HG03439 (cell line): ENCODE results near the gene PI4K2B.
"Not testable (repeated sequence)": the region's sequence is repeated elsewhere in the genome, so short reads cannot be mapped to it uniquely, and the experiment has no call there.

Source experiments
- ATAC-seq: cut with Tn5 transposase; IDR thresholded peaks from one replicate; pipeline ENCODE4 v1.9.1; 2021; ENCODE audit warnings: mild to moderate bottlenecking, moderate library complexity; ENCODE audit not compliant: unreplicated experiment

PI4K2B gene

DNA sequence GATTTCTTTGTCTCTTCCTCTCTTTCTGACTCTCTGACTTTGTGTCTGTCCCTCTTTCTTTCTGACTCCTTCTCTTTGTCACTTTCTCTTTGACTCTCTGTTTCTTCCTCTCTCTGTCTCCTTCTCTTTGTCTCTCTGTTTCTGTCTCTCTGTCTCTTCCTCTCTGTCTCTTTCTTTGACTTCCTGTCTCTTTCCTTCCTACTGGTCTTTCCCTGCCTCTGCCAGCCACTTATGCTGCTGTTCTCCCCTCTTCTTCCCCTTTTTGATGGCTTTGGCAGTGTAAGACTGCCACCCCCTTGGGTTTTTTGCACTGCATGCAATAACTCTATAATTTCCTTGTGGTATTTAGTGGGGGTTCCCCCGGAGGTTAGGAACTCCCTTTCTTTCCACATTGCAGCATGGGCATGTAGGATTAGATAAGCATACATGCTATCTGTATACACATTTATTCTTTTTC, 6.9 kb downstream of the PI4K2B start:
- ATAC-seq: not testable (repeated sequence)

DNA sequence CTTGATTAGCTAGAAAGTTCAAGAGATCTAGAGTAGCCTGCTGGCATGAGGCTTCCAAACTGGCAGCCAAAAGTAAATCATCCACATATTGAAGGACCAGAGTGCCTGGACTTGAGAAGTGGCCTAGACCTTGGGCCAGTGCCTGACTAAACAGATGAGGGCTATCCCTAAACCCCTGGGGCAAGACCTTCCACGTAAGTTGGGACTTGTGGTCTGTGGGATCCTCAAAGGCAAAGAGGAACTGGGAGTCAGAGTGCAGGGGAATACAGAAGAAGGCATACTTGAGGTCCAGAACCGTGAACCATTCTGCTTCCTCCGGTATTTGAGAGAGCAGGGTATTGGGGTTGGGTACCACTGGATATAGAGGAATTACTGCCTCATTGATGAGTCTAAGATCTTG, 8.4 kb downstream of the PI4K2B start:
- ATAC-seq: not testable (repeated sequence)

DNA sequence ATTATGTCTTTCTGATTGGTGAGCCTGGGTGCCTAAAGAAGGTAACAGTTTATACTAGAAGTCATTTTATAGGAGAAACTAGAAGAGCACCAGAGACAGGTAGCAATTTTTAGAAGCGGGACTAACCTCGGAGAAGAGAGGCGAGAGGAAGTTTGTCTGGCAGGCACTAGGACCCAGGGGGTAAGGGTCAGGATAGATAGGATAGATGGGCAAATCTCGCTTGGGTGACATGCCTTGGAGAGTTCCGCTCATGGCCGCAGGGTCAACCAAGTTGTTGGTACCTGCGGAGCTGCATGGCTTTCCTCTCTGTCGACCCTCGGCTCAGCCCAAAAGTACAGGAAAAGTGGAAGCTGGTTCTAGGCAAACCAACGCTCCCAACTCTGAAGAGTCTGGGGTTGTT, 11.3 kb downstream of the PI4K2B start:
- no peak for ATAC-seq

- ATAC-seq: no peak
These were observed 13.1 kb downstream of the PI4K2B start for GRCh38 chr4:25246680-25247611.

GRCh38 chr4:25248875-25249274, 15.0 kb downstream of the PI4K2B start:
- not testable (repeated sequence) for ATAC-seq

DNA sequence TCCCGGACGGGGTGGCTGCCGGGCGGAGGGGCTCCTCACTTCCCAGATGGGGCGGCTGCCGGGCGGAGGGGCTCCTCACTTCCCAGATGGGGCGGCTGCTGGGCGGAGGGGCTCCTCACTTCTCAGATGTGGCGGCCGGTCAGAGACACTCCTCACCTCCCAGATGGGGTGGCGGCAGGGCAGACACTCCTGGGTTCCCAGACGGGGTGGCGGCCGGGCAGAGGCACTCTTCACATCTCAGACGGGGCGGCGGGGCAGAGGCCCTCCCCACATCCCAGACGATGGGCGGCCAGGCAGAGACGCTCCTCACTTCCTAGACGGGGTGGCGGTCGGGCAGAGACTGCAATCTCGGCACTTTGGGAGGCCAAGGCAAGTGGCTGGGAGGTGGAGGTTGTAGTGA, 15.7 kb downstream of the PI4K2B start:
- not testable (repeated sequence) for ATAC-seq

DNA sequence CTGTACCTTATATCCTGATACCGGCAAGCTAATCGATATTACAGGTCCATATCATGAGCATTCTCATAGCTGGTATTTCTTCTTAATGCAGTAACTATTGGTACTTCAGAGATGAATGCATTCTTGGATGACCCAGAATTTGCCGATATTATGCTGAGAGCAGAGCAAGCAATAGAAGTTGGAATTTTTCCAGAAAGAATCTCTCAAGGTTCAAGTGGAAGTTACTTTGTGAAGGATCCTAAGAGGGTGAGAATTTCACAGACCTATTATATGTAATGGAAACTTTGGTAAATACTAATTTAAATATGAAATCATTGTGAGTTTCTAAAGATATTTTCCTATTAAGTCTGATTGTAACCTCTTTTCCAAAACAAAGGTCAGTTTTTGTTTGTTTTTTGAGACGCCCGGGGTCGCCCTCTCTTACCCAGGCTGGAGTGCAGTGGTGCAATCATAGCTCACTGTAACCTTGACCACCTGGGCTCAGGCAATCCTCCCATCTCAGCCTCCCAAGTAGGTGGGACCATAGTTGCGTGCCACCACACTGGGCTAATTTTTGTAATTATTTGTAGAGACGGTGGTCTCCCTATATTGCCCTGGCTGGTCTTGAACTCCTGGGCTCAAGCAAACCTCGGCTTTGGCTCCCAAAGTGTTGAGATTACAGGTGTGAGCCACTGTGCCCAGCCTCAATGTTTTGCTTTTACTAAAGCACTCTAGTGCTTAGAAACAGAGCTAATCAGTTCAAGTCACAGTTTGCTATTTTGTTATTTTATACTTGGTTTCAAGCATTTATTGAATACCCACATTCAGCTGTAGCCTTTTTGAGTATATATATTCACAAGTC, 18.6 kb downstream of the PI4K2B start:
- ATAC-seq: no peak

GRCh38 chr4:25253071-25253445, 19.2 kb downstream of the PI4K2B start:
- no peak for ATAC-seq

DNA sequence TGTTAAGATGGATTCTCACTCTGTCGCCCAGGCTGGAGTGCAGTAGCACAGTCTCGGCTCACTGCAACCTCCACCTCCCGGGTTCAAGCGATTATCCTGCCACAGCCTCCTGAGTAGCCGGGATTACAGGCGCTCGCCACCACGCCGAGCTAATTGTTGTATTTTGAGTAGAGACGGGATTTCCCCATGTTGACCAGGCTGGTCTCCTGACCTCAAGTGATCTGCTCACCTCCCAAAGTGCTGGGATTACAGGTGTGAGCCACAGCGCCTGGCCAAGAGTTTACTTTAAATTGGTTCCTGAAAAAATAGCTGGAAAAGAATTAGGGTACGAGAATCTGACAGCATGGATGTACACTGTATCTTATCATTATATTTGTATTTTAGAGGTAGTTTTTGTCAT, 20.0 kb downstream of the PI4K2B start:
- not testable (repeated sequence) for ATAC-seq

DNA sequence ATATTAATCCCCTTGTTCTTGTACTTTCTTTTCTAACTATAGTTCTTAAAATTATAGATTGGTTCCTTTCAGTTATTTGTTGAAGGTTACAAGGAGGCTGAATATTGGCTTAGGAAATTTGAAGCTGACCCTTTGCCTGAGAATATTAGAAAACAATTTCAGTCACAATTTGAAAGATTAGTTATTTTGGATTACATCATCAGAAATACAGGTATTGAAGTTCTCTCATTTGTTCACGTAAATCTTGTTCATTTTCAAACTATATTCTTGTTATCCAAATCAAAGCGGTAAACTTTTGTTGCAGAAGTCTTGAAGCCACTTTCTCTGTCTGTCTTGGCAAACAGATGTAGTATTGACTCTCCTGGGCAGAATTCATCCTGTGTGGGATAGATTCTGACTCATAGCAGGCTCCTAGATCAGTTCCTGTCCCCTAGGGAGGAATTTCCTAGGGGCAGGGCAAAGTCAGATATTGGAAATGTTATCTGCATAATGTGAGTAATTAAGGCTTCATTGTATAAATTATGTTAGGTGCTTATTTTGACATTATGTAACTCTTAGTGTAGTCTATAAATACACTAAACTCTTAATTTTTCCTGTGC, 25.2 kb downstream of the PI4K2B start:
- no peak for ATAC-seq

GRCh38 chr4:25271866-25272265, 38.0 kb downstream of the PI4K2B start:
- ATAC-seq: no peak

DNA sequence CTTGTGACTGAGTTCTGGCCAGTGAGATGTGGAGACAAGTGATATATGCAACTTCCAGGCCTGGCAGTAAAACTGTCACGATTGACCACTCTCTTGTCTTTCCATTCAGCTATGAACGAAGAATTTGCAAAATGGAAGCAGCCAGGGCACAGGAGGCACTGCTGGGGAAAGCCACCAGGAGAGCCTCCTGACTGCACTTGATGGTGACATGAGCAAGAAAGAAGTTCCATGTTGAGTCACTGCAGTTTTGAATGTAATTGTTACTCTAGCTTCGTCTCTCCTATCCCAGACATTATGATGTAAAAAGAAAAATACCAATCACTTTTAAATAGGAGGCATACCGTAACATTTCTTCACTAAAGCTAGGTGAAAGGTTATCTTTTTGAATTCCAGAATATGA, 46.4 kb downstream of the PI4K2B start:
- ATAC-seq: no peak

DNA sequence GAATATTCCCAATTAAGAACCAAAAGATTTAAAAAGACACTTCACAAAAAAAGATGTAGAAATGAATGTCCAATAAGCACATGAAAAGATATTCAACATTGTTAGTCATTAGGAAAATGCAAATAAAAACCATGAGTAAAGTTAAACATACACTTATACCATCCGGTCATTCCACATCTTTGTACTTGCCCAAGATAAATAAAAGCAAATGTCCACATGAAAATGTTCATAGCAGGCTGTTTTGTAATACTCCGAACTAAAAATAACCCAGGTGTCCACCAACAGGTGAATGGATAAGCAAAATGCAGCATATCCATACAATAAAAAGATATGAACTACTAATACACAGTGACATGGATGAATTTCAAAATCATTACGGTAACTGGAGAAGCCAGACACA, 50.1 kb downstream of the PI4K2B start:
- ATAC-seq: no peak

GRCh38 chr4:25284466-25284865, 50.6 kb downstream of the PI4K2B start:
- ATAC-seq: no peak

DNA sequence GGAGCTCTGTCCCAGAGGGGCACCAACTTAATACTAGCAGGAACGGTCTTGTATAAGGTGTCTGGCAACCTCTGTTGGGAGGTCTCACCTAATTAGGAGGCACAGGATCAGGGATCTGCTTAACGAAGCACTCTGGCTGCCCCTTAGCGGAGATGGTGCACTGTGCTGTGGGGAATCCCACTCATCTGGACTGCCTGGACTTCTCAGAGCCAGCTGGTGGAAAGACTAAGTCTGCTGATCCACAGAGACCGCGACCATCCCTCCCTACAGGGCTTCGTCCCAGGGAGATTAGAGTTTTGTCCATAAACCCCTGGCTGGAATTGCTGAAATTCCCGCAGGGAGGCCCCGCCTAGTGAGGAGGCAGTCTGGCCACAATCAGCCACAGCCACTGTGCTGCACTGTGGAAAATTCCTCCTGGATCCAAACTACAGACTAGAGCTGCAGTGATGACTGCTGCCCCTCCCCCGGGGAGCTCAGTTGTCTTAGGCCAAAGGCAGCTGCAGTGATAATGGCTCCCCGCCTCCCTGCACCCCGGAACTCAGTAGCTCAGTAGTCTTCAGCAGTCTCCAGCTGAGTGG, 56.7 kb downstream of the PI4K2B start:
- ATAC-seq: no peak

GRCh38 chr4:25291158-25291733, 57.4 kb downstream of the PI4K2B start:
- no peak for ATAC-seq

DNA sequence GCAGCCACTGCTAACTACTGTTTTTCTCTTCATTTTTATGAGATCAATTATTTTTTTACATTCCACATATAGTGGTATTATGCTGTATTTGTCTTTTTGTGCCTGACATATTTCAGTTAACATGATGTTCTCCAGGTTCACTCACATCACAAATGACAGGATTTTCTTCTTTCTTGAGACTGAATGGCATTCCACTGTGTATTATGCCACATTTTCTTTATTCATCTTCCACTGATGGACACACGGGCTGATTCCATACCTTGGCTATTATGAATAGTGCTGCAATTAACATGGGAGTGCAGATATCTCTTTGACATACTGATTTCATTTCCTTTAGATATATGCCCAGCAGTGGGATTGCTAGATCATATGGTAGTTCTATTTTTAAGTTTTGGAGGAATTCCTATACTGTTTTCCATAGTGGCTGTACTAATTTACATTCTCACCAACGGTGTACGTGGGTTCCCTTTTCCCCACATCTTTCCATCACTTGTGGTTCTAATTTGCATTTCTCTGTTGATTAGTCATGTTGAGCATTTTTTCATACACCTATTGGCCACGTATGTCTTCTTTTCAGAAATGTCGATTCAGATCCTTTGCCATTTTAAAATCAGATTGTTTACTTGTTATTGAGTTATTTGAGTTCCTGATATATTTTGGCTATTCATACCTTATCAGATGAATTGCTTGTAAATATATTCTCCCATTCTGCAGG, 63.9 kb downstream of the PI4K2B start:
- no peak for ATAC-seq

DNA sequence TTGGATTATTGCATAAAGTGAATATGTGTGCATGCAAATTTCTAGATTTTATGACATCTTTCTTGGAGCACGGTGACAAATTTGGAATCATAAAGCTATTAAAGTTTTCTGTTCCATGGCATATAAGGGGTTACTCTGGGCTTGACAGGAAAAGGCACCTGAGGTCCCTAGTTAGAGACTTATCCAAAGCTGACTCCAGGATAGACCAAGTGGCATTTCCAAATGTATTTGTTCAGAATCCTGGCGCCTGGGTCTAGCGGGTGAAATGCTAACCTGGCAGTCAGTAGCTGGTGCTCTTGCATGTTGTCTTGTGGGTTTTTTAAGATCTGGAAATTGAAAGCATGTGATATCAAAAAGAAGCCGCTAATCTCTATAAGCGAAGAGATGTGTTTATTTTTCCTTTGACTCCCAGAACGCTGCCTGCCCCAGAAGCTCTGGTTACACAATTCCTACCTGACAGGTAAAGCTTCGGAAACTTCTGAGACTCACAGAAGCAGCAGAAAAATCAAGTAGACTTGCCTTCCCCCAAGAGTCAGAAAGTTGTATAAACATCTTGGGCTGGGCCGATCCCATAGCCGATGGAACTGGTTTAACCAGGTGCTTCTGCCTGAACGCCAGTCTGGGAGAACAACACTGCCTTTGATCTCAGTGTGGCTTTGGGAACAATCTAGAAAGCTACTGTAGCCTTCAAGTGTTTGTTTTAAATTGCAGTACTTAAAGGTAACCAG, 65.8 kb downstream of the PI4K2B start:
- ATAC-seq: no peak

- ATAC-seq: no peak
These were observed 67.6 kb downstream of the PI4K2B start for GRCh38 chr4:25301471-25301870.
